ENCODE measurements around the gene ARSA.

The ARSA gene

GRCh38 chr22:50606165-50606945 lies 21.6 kb downstream of the ARSA start:
- no peak overlapping the region for H3K4me3 ChIP-seq (ENCODE audit: low read depth, low read length)
- no peak for DNase-seq (ENCODE audit: low read depth)

- no peak for DNase-seq (ENCODE audit: low read depth)
- no peak overlapping the region for H3K4me3 ChIP-seq (ENCODE audit: low read depth, low read length)
Observed at GRCh38 chr22:50605613-50606074, 22.3 kb downstream of the ARSA start.

- no peak overlapping the region for H3K4me3 ChIP-seq (ENCODE audit: low read depth, low read length)
- no peak for DNase-seq (ENCODE audit: low read depth)
Observed at GRCh38 chr22:50605002-50605612, 22.8 kb downstream of the ARSA start.

GRCh38 chr22:50604256-50605001 lies 23.5 kb downstream of the ARSA start:
- H3K4me3 ChIP-seq (ENCODE audit: low read depth, low read length), result no peak overlapping the region
- no peak for DNase-seq (ENCODE audit: low read depth)

- H3K4me3 ChIP-seq (ENCODE audit: low read depth, low read length), result no peak overlapping the region
- no peak for DNase-seq (ENCODE audit: low read depth)
Observed at GRCh38 chr22:50603511-50604255, 24.3 kb downstream of the ARSA start.

GRCh38 chr22:50602338-50602700 lies 25.6 kb downstream of the ARSA start:
- no peak overlapping the region for H3K4me3 ChIP-seq (ENCODE audit: low read depth, low read length)
- DNase-seq (ENCODE audit: low read depth), result no peak

- DNase-seq (ENCODE audit: low read depth), result no peak
- H3K4me3 ChIP-seq (ENCODE audit: low read depth, low read length), result no peak overlapping the region
Observed at GRCh38 chr22:50601669-50602337, 26.1 kb downstream of the ARSA start.

GRCh38 chr22:50600967-50601668 lies 26.8 kb downstream of the ARSA start:
- DNase-seq (ENCODE audit: low read depth), result no peak
- no peak overlapping the region for H3K4me3 ChIP-seq (ENCODE audit: low read depth, low read length)

- no peak for DNase-seq (ENCODE audit: low read depth)
- H3K4me3 ChIP-seq (ENCODE audit: low read depth, low read length), result peak within 1 kb of the TSS; percentile 23
Observed at GRCh38 chr22:50600538-50600937, 27.4 kb downstream of the ARSA start, which contains the start of gene MAPK8IP2. Gene MAPK8IP2, plus strand, starts transcription at chr22:50600793. Its CDS starts 26 bp downstream, at chr22:50600819.

GRCh38 chr22:50599816-50600455 lies 28.0 kb downstream of the ARSA start:
- no peak for DNase-seq (ENCODE audit: low read depth)

GRCh38 chr22:50597097-50597496 lies 30.9 kb downstream of the ARSA start:
- H3K4me3 ChIP-seq (ENCODE audit: low read depth, low read length), result no peak overlapping the region
- no peak for DNase-seq (ENCODE audit: low read depth)

More at GRCh38 chr22:50599816-50600455, 28.0 kb downstream of the ARSA start:
- H3K4me3 ChIP-seq (ENCODE audit: low read depth, low read length), result peak overlapping the region; percentile 9

- no peak overlapping the region for H3K4me3 ChIP-seq (ENCODE audit: low read depth, low read length)
- DNase-seq (ENCODE audit: low read depth), result no peak
Observed at GRCh38 chr22:50595189-50595588, 32.8 kb downstream of the ARSA start.

- H3K4me3 ChIP-seq (ENCODE audit: low read depth, low read length), result no peak overlapping the region
- no peak for DNase-seq (ENCODE audit: low read depth)
Observed at GRCh38 chr22:50587407-50587806, 40.5 kb downstream of the ARSA start.

- DNase-seq (ENCODE audit: low read depth), result no peak
- no peak overlapping the region for H3K4me3 ChIP-seq (ENCODE audit: low read depth, low read length)
Observed at GRCh38 chr22:50586416-50586815, 41.5 kb downstream of the ARSA start.

GRCh38 chr22:50585781-50586180 lies 42.2 kb downstream of the ARSA start:
- no peak for DNase-seq (ENCODE audit: low read depth)
- H3K4me3 ChIP-seq (ENCODE audit: low read depth, low read length), result no peak overlapping the region

- no peak for DNase-seq (ENCODE audit: low read depth)
Observed at GRCh38 chr22:50585238-50585637, 42.7 kb downstream of the ARSA start.

GRCh38 chr22:50584106-50585096 lies 43.6 kb downstream of the ARSA start:
- H3K4me3 ChIP-seq (ENCODE audit: low read depth, low read length), result no peak overlapping the region
- DNase-seq (ENCODE audit: low read depth), result no peak

More at GRCh38 chr22:50585238-50585637, 42.7 kb downstream of the ARSA start:
- no peak overlapping the region for H3K4me3 ChIP-seq (ENCODE audit: low read depth, low read length)

Data from skeletal muscle cell (primary cell).